ENCODE measurements around the gene CD200R1.

DNA sequence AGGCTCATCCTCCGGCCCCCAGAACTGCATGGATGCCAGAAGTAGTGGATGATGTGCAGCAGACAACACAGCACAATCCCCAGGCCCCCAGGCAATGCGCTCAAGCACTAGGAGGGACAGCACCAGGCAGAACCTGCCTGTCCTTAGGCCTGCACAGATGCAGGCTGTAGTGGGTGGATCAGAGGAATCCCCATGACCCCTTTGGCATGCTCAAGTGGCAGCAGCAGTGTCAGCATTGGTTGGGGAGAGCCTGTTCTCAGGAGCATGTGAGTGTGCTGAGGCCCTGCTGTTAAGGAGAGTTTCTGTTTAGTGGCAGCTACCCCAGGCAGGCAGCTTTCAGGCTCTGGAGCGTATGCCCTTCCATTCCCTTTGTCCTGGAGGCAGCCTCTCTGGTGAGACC is 103.2 kb downstream of the CD200R1 start:
- TF ChIP-seq, protein P1, sequence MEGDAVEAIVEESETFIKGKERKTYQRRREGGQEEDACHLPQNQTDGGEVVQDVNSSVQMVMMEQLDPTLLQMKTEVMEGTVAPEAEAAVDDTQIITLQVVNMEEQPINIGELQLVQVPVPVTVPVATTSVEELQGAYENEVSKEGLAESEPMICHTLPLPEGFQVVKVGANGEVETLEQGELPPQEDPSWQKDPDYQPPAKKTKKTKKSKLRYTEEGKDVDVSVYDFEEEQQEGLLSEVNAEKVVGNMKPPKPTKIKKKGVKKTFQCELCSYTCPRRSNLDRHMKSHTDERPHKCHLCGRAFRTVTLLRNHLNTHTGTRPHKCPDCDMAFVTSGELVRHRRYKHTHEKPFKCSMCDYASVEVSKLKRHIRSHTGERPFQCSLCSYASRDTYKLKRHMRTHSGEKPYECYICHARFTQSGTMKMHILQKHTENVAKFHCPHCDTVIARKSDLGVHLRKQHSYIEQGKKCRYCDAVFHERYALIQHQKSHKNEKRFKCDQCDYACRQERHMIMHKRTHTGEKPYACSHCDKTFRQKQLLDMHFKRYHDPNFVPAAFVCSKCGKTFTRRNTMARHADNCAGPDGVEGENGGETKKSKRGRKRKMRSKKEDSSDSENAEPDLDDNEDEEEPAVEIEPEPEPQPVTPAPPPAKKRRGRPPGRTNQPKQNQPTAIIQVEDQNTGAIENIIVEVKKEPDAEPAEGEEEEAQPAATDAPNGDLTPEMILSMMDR (IDR thresholded peaks at IDR 0.05; ENCODE audit: borderline replicate concordance, extremely low read depth, low read length, poor library complexity, severe bottlenecking) = no peak
- no peak for TF ChIP-seq EZH2 (IDR thresholded peaks at IDR 0.05; ENCODE audit: borderline replicate concordance, low read depth, low read length, severe bottlenecking)

All from DND-41 (cell line).